HG03159 (cell line): ENCODE results near the gene SMYD3.
"Not testable (repeated sequence)": the region's sequence is repeated elsewhere in the genome, so short reads cannot be mapped to it uniquely, and the experiment has no call there.

ENCODE experiments used
- ATAC-seq: cut with Tn5 transposase; IDR thresholded peaks from one replicate; pipeline ENCODE4 v1.9.1; 2021; ENCODE audit warnings: mild to moderate bottlenecking, moderate library complexity; ENCODE audit not compliant: unreplicated experiment

Gene SMYD3

DNA sequence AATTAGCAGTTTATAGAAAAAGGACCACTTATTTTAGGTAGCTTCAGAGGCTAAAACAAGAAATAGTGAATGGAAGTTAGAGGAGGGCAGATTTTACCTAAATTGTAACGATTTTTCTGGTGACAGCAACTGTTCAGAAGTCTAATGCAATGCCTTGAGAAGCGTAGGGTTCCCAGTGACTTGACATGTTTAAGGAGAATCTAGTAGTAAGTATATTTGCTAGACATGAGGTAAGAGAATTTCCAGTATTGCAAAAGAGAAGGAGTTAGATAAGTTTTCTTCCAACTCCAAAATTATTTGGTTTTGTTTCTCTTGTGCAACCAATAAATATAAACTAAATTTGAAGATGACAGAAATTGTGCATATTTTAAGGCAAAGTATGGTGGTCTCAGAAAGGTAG is 140.0 kb downstream of the SMYD3 start:
- no peak for ATAC-seq

DNA sequence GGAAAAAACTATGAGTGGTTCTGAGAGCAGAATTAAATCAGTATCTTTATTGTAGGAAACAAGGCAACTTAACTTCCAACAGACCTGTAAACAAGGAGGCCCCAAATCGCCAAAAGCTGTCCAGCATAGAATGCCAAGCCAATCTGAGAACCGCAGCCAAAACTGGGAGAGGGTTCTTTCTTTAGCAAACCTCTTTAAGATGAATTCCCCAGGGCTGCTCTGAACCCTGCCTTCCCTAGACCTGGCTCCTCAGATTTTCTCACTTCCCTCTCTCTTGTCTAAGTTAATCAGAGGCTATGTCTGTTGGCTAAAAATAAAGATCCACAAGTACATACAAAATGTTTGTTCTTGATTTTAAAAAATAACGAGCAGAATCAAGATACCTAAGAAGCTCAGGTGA is 141.4 kb downstream of the SMYD3 start:
- no peak for ATAC-seq

DNA sequence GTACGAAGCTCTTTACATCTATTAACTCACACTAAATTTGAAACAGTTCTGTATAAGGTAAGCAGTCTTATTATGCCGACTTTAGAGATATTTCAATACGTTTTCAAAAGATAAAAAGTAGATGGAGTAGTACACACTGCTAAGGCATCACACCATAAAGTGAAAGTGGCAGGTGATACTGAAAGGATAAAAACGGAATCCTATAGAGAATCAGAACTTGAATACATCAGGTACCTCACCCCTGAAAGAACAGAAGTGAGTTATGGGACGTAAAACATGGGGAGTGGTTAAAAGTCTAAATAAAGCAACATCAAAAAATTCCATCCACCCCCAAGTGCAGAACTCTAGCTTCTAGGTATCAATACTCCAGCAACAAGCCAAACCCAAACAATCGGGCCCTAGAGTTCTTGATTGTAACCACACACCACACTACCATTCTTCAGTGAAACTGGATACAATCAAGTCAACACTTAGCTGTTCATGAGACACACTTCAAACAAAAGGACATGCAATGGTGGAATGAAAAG is 142.6 kb downstream of the SMYD3 start:
- peak; percentile 82 for ATAC-seq

DNA sequence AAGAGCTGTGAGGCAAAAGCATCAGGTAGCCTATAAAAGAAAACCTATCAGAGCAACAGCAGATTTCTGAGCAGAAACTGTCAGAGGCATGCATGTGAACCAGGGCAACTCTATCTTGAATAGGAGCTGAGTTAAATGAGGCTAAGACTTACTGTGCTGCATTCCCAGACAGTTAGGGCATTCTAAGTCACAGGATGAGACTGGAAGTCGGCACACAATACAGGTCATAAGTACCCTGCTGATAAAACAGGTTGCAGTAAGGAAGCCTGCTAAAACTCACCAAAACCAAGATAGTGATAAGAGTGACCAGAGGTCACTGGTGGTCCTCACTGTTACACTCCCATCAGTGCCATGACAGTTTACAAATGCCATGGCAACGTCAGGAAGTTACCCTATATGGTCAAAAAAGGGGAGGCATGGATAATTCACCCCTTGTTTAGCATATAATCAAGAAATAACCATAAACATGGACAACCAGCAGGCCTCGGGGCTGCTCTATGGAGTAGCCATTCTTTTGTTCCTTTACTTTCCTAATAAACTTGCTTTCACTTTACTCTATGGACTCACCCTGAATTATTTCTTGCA is 150.0 kb downstream of the SMYD3 start:
- not testable (repeated sequence) for ATAC-seq

DNA sequence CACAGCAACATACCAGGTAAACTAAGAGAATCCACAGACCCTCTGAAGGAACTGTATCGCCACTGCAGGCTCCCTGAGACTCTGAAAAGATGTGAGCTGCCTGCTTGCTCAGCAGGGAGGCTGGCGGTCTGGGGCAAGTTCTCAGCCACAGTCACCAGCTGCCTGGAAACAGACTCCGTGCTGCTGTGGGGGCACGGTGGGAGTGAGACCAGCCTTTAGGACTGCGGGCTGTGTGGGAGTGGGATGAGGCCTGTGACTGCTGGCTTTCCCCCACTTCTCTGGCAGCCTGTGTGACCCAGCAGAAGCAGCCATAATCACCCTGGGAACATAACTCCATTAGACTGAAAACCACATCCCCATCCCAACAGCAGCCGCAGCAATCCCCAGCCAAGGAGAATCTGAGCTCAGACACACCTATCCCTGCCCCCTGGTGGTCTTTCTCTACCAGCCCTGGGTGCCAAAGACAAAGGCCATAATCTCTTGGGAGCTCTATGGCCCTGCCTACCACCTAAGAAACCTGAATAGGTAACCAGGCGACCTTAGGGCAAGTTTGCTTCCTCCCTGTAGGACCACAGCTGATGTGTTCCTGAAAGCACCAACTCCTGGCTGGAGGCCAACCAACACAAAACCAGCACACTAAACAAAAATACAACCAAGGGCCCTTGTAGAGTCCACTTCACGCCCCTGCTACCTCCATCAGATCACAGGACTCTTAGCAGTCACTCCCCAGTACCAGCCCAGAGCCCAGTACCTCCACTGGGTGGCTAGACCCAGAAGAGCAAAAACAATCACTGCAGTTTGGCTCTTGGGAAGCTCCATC is 151.5 kb downstream of the SMYD3 start:
- no peak for ATAC-seq

DNA sequence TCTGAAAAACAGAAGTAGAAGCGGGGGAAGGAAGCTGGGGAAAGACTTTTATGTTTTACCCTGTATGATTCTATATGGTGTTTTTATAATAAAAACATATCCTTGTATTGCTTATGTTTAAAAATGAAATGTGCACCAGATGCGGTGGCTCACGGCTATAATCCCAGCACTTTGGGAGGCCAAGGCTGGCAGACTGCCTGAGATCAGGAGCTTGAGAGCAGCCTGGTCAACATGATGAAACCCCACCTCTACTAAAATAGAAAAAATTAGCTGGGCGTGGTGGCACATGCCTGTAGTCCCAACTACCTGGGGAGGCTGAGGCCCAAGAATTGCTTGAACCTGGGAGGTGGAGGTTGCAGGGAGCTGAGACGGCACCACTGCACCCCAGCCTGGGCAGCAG is 155.4 kb downstream of the SMYD3 start:
- ATAC-seq, result no peak

DNA sequence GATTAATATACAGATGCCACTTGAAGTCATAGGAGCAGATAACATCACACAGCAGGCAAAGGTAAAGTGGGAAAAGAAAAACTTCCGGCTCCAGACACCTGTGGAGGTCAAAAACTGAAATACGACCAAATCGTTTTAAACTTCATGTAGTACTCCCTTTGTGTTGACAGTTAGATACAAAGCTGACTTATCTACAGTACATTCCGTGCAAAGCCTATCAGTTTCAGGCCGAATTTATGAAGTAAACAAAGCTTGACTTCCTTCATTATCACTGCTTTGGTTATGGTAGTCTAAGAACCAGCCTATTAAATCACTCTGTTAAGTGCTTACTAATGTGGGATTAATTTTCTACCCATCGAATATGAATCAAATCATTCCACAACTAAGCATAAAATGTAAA is 156.3 kb downstream of the SMYD3 start:
- no peak for ATAC-seq

DNA sequence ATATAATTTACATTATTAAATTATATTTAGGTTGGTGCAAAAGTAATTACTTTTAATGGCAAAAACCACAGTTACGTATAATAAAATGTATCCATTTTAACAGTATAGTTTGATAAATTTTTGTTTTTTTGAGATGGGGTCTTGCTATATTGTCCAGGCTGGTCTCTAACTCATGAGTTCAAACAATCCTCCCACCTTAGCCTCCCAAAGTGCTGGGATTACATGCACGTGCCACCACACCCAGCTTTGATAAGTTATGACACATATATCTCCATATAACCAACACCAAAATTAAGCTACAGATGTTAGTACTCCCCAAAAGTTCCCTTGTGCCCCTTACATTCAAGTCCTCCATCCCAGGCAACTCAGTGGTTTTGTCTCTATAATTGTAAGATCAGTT is 163.1 kb downstream of the SMYD3 start:
- no peak for ATAC-seq

DNA sequence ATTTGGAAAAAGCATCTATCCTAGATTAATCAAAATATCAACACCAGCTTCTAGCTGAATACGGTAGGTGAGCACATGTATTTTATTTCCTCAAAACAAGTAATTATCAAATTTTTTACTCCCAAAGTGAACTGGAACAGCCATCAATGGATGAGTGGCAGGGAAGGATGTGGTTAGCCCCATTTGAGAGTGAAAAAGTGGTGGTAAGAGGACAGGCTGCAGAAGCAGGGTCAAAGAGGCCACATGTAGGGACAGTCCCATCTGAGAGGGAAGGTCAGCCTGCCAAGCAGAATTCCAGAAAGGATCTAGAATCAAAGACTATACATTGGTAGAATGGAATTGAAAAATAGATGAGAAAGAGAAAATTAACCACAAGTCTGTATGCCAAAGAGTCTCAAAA is 163.8 kb downstream of the SMYD3 start:
- ATAC-seq, result no peak

DNA sequence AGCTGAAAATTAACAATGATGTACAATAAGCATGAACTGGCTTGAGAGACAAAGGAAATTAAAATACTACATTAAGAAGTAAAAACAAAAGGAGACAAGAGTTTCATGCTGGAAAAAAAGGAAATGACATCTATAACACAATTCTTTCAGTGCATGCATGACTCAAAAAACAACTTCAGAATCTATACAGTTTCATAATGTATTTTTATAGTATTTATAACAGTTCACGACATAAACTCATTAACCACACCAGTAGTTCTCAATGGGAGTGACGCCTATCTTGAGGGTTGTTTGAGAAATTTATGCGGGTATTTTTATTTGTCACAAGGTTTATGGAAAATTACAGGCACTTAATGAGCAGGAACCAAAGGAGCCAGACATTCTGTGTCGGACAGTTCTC is 168.5 kb downstream of the SMYD3 start:
- peak; percentile 76 for ATAC-seq

DNA sequence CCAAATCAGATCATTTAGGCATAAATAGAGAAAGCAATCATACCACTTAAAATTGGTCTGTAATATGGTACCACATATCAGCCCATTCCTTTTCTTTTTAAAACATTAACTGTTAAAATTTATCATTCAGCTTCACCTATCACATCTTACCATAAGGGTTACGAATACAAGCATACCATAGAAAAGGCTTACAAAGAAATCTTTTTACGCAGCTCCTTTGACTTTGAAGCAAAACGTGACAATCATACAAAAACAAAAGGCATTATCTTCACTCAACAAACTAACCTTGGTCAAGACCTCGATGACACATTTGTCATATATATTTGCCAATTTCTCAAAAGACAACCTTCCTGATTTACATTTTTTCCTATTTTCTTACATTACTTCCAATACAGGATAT is 169.0 kb downstream of the SMYD3 start:
- no peak for ATAC-seq

DNA sequence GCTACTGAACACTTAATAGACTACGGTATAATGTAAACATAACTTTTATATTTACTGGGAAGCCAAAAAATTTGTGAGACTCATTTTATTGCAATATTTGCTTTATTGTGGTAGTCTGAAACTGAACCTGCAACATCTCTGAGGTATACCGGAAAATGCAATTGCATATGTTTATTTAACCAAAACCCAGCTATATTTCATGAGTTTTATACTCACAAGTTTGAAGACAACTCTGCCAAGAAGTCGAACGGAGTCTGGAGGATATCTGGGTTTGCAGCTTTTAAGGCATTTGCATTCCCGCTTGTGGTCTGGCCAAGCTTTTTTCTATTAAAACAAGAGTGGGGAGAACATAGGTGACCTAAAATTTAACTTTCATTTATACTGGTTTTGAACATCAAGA is 171.9 kb downstream of the SMYD3 start:
- ATAC-seq, result no peak

DNA sequence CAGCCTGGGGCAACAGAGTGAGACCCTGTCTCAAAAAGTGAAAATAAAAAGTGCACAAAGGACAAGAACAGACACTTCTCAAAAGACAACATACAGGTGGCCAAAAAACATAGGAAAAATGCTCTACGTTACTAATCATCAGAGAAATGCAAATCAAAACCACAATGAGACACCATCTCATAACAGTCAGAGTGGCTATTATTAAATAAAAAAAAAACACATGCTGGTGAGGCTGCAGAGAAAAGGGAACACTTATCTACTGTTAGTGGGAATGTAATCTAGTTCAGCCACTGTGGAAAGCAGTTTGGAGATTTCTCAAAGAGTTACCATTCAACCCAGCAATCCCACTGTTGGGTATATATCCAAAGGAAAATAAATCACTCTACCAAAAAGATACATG is 173.2 kb downstream of the SMYD3 start:
- ATAC-seq, result no peak

DNA sequence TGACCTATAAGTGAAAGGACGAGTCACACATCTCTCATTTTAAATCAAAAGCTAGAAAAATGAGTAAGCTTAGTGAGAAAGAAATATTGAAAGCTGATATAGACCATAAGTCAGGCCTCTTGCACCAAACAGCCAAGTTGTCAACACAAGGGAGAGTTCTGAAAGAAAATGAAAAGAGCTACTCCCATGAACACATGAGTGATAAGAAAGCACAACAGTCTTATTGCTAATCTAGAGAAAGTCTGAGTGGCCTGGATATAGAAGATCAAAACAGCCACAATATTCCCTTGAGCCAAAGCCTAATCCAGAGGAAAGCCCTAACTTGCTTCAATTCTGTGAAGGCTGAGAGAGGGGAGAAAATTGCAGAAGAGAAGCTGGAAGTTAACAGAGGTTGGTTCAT is 175.0 kb downstream of the SMYD3 start:
- no peak for ATAC-seq

DNA sequence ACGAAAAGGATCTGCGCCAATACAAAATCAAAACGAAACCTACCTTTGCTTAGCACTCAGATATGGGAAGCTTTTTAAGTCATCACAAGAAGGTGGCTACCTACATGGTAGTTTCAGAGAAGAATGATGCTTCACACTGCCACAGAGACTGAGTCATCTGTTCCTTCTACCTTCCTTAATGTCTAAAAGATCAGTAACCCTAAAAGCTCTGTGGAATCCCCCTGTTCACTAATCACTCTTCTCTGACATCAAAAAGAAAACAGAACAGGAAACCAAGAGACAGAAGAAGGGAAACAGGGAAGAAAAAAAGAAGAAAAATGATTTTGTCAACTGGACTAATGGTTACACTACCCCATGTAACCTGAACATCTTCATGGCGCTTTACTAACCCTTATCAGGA is 177.2 kb downstream of the SMYD3 start:
- peak; percentile 98 for ATAC-seq

DNA sequence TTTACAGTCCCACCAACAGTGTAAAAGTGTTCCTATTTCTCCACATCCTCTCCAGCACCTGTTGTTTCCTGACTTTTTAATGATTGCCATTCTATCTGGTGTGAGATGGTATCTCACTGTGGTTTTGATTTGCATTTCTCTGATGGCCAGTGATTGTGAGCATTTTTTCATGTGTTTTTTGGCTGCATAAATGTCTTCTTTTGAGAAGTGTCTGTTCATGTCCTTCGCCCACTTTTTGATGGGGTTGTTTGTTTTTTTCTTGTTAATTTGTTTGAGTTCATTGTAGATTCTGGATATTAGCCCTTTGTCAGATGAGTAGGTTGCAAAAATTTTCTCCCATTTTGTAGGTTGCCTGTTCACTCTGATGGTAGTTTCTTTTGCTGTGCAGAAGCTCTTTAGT is 177.8 kb downstream of the SMYD3 start:
- ATAC-seq, result not testable (repeated sequence)

DNA sequence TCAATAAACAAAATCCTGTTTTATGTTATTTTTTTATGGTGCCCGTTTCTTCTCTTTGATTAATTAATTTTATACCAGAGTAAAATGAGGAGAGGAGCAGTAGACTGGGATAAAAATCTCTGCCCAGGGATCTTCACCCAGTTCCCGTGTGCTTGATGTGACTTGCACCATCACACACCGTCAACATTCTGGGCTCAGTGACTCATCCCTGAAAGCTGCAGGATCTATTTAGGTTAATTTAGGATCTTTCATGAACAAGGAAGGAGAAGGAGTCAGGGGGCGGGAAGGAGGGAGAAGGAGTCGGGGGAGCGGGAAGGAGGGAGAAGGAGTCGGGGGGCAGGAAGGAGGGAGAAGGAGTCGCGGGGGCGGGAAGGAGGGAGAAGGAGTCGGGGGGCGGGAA is 182.4 kb downstream of the SMYD3 start:
- no peak for ATAC-seq

DNA sequence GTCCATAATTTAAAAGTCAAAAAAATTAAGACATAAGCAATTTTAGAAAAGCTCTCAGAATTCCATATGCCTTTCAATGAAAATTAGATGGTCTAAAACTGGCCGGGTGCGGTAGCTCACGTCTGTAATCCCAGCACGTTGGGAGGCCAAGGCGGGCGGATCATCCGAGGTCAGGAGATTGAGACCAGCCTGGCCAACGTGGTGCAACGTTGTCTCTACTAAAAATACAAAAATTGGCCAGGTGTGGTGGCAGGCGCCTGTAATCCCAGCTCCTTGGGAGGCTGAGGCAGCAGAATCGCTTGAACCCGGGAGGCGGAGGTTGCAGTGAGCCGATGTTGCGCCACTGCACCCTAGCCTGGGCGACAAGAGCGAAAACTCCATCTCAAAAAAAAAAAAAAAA is 183.0 kb downstream of the SMYD3 start:
- not testable (repeated sequence) for ATAC-seq

DNA sequence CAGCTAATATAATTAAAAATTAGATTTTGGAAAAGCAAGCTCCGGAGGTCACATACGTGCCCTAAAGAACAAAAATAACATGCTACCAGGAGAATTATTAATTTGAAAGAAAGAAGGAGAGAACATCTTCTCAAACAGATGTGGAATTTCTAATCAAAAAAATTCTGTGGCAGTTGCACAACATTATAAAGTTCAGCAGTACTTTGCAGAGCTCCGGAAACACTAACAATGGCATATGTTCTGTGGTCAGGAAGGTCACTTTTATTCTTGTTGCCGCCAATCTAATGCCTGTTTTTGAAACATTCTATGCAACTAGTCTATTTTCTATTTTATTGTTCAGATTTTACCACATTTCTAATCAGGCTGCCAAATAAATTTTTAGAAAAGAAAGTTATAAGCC is 186.8 kb downstream of the SMYD3 start:
- no peak for ATAC-seq

DNA sequence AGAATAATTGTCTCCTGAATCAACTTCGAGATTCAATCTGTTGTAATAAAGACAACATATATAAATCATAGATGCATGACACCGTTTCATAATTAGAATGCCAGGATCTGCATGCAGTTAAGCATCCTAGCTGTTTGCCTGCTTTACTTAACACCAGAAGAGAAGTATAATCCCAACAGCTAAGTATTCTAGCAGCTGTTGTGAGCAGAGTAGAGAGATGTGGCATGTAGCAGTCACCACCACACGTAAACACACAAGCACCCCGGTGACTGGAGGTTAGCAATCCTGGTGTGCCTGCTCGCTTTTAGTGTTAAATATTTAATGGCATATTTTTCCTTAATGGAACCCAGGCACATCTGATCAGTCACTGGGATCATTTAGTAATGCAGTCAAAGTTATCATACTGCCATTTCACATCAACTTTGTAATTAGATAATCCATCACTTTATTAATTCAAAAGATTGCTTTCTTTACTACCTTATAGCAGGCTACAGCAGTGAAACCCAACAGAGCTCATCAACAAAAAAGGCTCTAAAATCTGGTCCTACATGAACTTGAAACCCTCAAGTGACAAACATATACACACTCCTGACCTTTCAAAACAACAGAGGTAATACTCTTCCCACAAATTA is 187.9 kb downstream of the SMYD3 start:
- no peak for ATAC-seq

DNA sequence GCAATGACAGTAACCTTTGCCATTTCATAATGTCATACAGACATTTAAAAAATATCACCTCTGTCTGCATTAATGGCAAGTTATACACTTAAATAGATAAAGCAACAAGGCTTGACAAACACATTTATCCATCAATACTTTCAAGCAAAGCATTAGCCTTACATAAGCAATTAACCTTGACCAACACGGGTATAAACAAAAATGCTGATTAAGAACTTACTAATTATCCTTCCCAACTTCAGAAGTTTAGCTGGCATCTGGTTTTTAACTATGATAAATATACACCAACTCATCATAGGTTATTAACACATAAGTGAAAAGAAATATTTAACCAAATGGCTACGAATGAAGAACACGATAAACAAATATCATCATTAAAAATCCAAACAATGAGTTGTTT is 188.5 kb downstream of the SMYD3 start:
- no peak for ATAC-seq

DNA sequence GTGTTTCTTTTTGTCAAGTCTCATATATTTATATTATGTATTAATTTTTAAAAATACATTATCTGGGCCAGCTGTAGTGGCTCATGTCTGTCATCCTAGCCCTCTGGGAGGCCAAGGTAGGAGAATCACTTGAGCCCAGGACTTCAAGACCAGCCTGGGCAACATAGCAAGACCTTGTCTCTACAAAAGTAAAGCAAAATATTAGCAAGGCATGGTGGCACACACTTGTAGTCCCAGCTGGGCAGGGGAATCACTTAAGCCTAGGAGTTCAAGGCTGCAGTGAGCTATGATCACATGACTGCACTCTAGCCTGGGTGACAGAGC is 189.1 kb downstream of the SMYD3 start:
- ATAC-seq, result no peak
